HEK293 (cell line): ENCODE measurements around the gene FMNL3.

ENCODE experiments used
- CTCF ChIA-PET: fragments of 350-600 bp; formaldehyde crosslinking; extraction: SDS; loops from one replicate; lab custom pipeline; 2021; ENCODE audit warnings: antibody characterized with exemption; lab: Yijun Ruan, JAX
- POLR2A ChIA-PET: fragments of 300-600 bp; formaldehyde crosslinking; extraction: SDS; loops from one replicate; lab custom pipeline; 2020; ENCODE audit warnings: antibody characterized with exemption, inconsistent platforms; lab: Yijun Ruan, JAX
- H3K27ac ChIP-seq: fragments of 200-500 bp; sonication (Bioruptor generic); 2 replicates; pipeline ENCODE4 v1.5.1; 2014; ENCODE audit warnings: low read depth, low read length, control low read depth, inconsistent platforms; ENCODE audit errors: extremely low read depth
- H3K36me3 ChIP-seq, 2 experiments: fragments of 200-500 bp in 1 of 2; sonication (Bioruptor generic) in 1 of 2; 1 replicate in 1 of 2; 2 replicates in 1 of 2; pipeline ENCODE4 v1.5.1; 2014 to 2017; ENCODE audit warnings: inconsistent platforms in 2 of 2, low read length in 2 of 2; ENCODE audit not compliant: control insufficient read depth in 2 of 2, insufficient read depth in 1 of 2
- H3K4me1 ChIP-seq: fragments of 200-500 bp; sonication (Bioruptor generic); 2 replicates; pipeline ENCODE4 v1.5.1; 2014; ENCODE audit warnings: mild to moderate bottlenecking, low read length, inconsistent platforms; ENCODE audit not compliant: control insufficient read depth, insufficient read depth
- H3K4me3 ChIP-seq: 2 replicates; pipeline ENCODE4 v1.5.1; 2011; ENCODE audit warnings: low read depth, mild to moderate bottlenecking, control low read depth, low read length, moderate library complexity
- H3K9me3 ChIP-seq: fragments of 200-500 bp; sonication (Bioruptor generic); 2 replicates; pipeline ENCODE4 v1.5.1; 2014; ENCODE audit warnings: low read depth, low read length, inconsistent platforms; ENCODE audit not compliant: control insufficient read depth, insufficient read depth
- EGR2 ChIP-seq: fragments of 450-650 bp; formaldehyde crosslinking; IDR thresholded peaks from 2 replicates; pipeline ENCODE4 v1.5.1; 2016; ENCODE audit warnings: low read depth, missing biosample characterization, missing genetic modification characterization
- KLF1 ChIP-seq: fragments of 450-650 bp; formaldehyde crosslinking; IDR thresholded peaks from 2 replicates; pipeline ENCODE4 v1.5.1; 2016; ENCODE audit warnings: missing biosample characterization, missing genetic modification characterization
- SP2 ChIP-seq: fragments of 450-650 bp; formaldehyde crosslinking; IDR thresholded peaks from 2 replicates; pipeline ENCODE4 v1.5.1; 2016; ENCODE audit warnings: missing biosample characterization, missing genetic modification characterization
- SP3 ChIP-seq: fragments of 450-650 bp; formaldehyde crosslinking; IDR thresholded peaks from 2 replicates; pipeline ENCODE4 v1.5.1; 2016; ENCODE audit warnings: missing biosample characterization, missing genetic modification characterization
- YY1 ChIP-seq: fragments of 450-650 bp; formaldehyde crosslinking; IDR thresholded peaks from 2 replicates; pipeline ENCODE4 v1.5.1; 2018; ENCODE audit warnings: missing biosample characterization, missing genetic modification characterization
- ZFHX2 ChIP-seq: fragments of 450-650 bp; formaldehyde crosslinking; conservative IDR thresholded peaks from 2 replicates; pipeline ENCODE4 v1.5.1; 2016; ENCODE audit warnings: missing biosample characterization, missing genetic modification characterization
- ZNF274 ChIP-seq, 2 experiments: fragments of 200-500 bp in 1 of 2; fragments of 450-650 bp in 1 of 2; sonication (Bioruptor generic) in 1 of 2; formaldehyde crosslinking in 1 of 2; IDR thresholded peaks; 2 replicates each; pipeline versions ENCODE4 v1.5.1 to v1.6.1; 2014 to 2016; ENCODE audit warnings: borderline replicate concordance in 1 of 2, inconsistent platforms in 1 of 2, low read length in 1 of 2, missing biosample characterization in 1 of 2, missing genetic modification characterization in 1 of 2
- ZNF37A ChIP-seq: fragments of 450-650 bp; IDR thresholded peaks from 2 replicates; pipeline ENCODE4 v1.5.1; 2018; ENCODE audit warnings: missing biosample characterization, missing genetic modification characterization
- ZNF433 ChIP-seq: fragments of 450-650 bp; formaldehyde crosslinking; IDR thresholded peaks from 2 replicates; pipeline ENCODE4 v1.5.1; 2016; ENCODE audit warnings: missing biosample characterization, missing genetic modification characterization, low read depth
- ZNF510 ChIP-seq: fragments of 450-650 bp; formaldehyde crosslinking; IDR thresholded peaks from 2 replicates; pipeline ENCODE4 v1.5.1; 2018; ENCODE audit warnings: mild to moderate bottlenecking, missing genetic modification characterization, missing biosample characterization; ENCODE audit not compliant: insufficient replicate concordance
- ZNF561 ChIP-seq: fragments of 450-650 bp; IDR thresholded peaks from 2 replicates; pipeline ENCODE4 v1.5.1; 2018; ENCODE audit warnings: missing biosample characterization, missing genetic modification characterization, borderline replicate concordance
- ZNF596 ChIP-seq: fragments of 450-650 bp; IDR thresholded peaks from 2 replicates; pipeline ENCODE4 v1.5.0; 2018; ENCODE audit warnings: missing biosample characterization, mild to moderate bottlenecking, missing genetic modification characterization, moderate library complexity
- ZNF600 ChIP-seq: fragments of 450-650 bp; formaldehyde crosslinking; IDR thresholded peaks from 2 replicates; pipeline ENCODE4 v1.5.1; 2016; ENCODE audit warnings: missing biosample characterization, missing genetic modification characterization
- ZNF626 ChIP-seq: fragments of 450-650 bp; sonication (Bioruptor Pico); formaldehyde crosslinking; IDR thresholded peaks from 2 replicates; pipeline ENCODE4 v1.5.1; 2018; ENCODE audit warnings: missing biosample characterization, missing genetic modification characterization, inconsistent platforms
- ZNF629 ChIP-seq: fragments of 450-650 bp; formaldehyde crosslinking; IDR thresholded peaks from 2 replicates; pipeline ENCODE4 v1.5.1; 2017; ENCODE audit warnings: missing biosample characterization, missing genetic modification characterization
- ZNF701 ChIP-seq: fragments of 450-650 bp; formaldehyde crosslinking; IDR thresholded peaks from 2 replicates; pipeline ENCODE4 v1.5.1; 2016; ENCODE audit warnings: missing biosample characterization, missing genetic modification characterization
- ZNF777 ChIP-seq: fragments of 450-650 bp; formaldehyde crosslinking; IDR thresholded peaks from 2 replicates; pipeline ENCODE4 v1.5.1; 2017; ENCODE audit warnings: missing biosample characterization, missing genetic modification characterization, borderline replicate concordance
- ZXDB ChIP-seq: fragments of 450-650 bp; formaldehyde crosslinking; IDR thresholded peaks from 2 replicates; pipeline ENCODE4 v1.5.1; 2016; ENCODE audit warnings: missing biosample characterization, missing genetic modification characterization
- TF ChIP-seq, protein P1 (sequence below): fragments of 450-650 bp; formaldehyde crosslinking; IDR thresholded peaks from 2 replicates; pipeline ENCODE4 v1.5.1; 2016; ENCODE audit warnings: missing biosample characterization, missing genetic modification characterization
- TF ChIP-seq, protein P2 (sequence below): fragments of 450-650 bp; formaldehyde crosslinking; IDR thresholded peaks from 2 replicates; pipeline ENCODE4 v1.5.1; 2017; ENCODE audit warnings: missing biosample characterization, missing genetic modification characterization
- TF ChIP-seq, protein P3 (sequence below): fragments of 450-650 bp; formaldehyde crosslinking; IDR thresholded peaks from 2 replicates; pipeline ENCODE4 v1.5.1; 2016; ENCODE audit warnings: missing biosample characterization, missing genetic modification characterization
- TF ChIP-seq, protein P4 (sequence below): IDR thresholded peaks from 2 replicates; pipeline ENCODE4 v1.6.1; 2011; ENCODE audit warnings: mild to moderate bottlenecking, low read depth, low read length, borderline replicate concordance
- TF ChIP-seq, protein P5 (sequence below): fragments of 450-650 bp; formaldehyde crosslinking; IDR thresholded peaks from 2 replicates; pipeline ENCODE4 v1.5.1; 2016; ENCODE audit warnings: missing biosample characterization, missing genetic modification characterization
- TF ChIP-seq, protein P6 (sequence below): fragments of 450-650 bp; formaldehyde crosslinking; IDR thresholded peaks from 2 replicates; pipeline ENCODE4 v1.5.1; 2016; ENCODE audit warnings: missing biosample characterization, missing genetic modification characterization

FMNL3 gene

DNA sequence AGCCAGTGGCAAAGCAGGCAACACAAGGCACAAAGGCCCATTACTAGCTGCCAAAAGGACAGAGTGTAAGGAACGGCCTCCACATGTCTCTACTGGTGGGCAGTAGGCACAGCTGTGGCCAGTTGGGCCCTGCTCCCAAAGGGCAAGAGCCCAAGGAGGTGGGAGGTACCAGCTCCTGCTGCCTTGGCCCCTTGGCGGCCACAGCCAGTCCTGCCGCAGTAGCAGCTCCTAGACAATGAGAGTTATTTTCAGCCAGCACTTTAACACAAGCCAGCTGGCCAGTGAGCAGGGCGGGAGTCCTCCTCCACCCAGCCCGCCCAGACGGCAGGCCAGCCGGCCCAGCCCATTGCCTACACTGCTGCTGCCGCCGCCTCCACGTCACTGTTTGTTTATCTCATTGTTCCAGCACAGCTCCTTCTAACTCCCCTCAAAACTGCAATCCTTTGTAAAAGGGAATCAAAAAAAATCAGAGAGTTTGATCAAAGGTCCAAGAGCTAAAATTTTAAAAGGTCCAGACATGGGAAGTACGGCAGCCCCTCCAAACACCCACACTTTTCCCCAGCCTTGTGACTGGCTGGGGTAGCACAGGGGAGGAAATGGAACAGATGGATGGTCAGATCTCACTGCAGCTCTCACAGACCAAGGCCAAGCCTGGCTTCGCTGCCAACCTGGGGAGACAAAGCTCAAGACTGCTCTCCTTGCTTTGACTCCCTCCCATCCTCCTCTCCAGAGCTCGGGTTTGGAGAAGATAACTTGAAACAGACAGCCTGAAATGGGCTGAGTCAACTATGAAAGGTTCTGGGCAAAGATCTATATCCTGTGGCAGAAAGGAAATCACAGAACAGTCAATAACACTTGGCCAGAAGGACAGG is 33.5 kb downstream of the FMNL3 start:
- Histone ChIP-seq H3K27ac (peak overlapping the region; percentile 14; the same call in 1 of the 2 replicates), H3K36me3 (no peaks in the 10 kb centered on the region), H3K4me1 (peaks cover 2% of the 10 kb centered on the region; the same call in 1 of the 2 replicates), H3K9me3 (no peaks in the 10 kb centered on the region), H3K4me3 (no peak overlapping the region)
- ChIA-PET CTCF (interaction anchor here (0.6 to 1.6 kb wide), 3 partner anchors 8 to 33 kb away, joined by 3 to 5 read pairs (median 4); partner anchors contain the start of gene FMNL3), POLR2A (interaction anchor here (1.0 to 1.2 kb wide), 3 partner anchors 10 to 50 kb away, joined by 3 to 4 read pairs (median 3); partner anchors contain the start of gene PRPF40B)
- TF ChIP-seq ZNF777 (tag by site-specific recombination) (no peak), SP3 (no peak), ZNF561 (tag by site-specific recombination) (peak; percentile 53; the same call in 1 of the 2 replicates), KLF1 (tag by site-specific recombination) (peak; percentile 89), ZNF626 (tag by site-specific recombination) (no peak), EGR2 (tag by site-specific recombination) (peak; percentile 89), ZNF274 (IDR thresholded peaks at IDR 0.05; ENCODE audit: low read length) (no peak), ZNF274 (tag by site-specific recombination; IDR thresholded peaks at IDR 0.05; ENCODE audit: borderline replicate concordance) (no peak), ZXDB (tag by site-specific recombination) (no peak), ZNF596 (tag by site-specific recombination) (no peak), SP2 (tag by site-specific recombination) (peak; percentile 54), YY1 (no peak), ZNF629 (tag by site-specific recombination) (peak; percentile 38; the same call in 1 of the 2 replicates), ZNF701 (no peak), ZNF433 (tag by site-specific recombination) (no peak), ZNF37A (tag by site-specific recombination) (no peak), ZFHX2 (tag by site-specific recombination) (peak; percentile 87), ZNF510 (no peak), ZNF600 (tag by site-specific recombination) (peak; percentile 92)
- TF ChIP-seq, protein P1, sequence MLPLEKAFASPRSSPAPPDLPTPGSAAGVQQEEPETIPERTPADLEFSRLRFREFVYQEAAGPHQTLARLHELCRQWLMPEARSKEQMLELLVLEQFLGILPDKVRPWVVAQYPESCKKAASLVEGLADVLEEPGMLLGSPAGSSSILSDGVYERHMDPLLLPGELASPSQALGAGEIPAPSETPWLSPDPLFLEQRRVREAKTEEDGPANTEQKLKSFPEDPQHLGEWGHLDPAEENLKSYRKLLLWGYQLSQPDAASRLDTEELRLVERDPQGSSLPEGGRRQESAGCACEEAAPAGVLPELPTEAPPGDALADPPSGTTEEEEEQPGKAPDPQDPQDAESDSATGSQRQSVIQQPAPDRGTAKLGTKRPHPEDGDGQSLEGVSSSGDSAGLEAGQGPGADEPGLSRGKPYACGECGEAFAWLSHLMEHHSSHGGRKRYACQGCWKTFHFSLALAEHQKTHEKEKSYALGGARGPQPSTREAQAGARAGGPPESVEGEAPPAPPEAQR (tag by site-specific recombination): no peak
- TF ChIP-seq, protein P2, sequence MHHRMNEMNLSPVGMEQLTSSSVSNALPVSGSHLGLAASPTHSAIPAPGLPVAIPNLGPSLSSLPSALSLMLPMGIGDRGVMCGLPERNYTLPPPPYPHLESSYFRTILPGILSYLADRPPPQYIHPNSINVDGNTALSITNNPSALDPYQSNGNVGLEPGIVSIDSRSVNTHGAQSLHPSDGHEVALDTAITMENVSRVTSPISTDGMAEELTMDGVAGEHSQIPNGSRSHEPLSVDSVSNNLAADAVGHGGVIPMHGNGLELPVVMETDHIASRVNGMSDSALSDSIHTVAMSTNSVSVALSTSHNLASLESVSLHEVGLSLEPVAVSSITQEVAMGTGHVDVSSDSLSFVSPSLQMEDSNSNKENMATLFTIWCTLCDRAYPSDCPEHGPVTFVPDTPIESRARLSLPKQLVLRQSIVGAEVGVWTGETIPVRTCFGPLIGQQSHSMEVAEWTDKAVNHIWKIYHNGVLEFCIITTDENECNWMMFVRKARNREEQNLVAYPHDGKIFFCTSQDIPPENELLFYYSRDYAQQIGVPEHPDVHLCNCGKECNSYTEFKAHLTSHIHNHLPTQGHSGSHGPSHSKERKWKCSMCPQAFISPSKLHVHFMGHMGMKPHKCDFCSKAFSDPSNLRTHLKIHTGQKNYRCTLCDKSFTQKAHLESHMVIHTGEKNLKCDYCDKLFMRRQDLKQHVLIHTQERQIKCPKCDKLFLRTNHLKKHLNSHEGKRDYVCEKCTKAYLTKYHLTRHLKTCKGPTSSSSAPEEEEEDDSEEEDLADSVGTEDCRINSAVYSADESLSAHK: no peak
- TF ChIP-seq, protein P3, sequence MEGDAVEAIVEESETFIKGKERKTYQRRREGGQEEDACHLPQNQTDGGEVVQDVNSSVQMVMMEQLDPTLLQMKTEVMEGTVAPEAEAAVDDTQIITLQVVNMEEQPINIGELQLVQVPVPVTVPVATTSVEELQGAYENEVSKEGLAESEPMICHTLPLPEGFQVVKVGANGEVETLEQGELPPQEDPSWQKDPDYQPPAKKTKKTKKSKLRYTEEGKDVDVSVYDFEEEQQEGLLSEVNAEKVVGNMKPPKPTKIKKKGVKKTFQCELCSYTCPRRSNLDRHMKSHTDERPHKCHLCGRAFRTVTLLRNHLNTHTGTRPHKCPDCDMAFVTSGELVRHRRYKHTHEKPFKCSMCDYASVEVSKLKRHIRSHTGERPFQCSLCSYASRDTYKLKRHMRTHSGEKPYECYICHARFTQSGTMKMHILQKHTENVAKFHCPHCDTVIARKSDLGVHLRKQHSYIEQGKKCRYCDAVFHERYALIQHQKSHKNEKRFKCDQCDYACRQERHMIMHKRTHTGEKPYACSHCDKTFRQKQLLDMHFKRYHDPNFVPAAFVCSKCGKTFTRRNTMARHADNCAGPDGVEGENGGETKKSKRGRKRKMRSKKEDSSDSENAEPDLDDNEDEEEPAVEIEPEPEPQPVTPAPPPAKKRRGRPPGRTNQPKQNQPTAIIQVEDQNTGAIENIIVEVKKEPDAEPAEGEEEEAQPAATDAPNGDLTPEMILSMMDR (tag by site-specific recombination): no peak; the same call in 1 of the 2 replicates
- TF ChIP-seq, protein P4, sequence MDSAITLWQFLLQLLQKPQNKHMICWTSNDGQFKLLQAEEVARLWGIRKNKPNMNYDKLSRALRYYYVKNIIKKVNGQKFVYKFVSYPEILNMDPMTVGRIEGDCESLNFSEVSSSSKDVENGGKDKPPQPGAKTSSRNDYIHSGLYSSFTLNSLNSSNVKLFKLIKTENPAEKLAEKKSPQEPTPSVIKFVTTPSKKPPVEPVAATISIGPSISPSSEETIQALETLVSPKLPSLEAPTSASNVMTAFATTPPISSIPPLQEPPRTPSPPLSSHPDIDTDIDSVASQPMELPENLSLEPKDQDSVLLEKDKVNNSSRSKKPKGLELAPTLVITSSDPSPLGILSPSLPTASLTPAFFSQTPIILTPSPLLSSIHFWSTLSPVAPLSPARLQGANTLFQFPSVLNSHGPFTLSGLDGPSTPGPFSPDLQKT: no peak
- TF ChIP-seq, protein P5, sequence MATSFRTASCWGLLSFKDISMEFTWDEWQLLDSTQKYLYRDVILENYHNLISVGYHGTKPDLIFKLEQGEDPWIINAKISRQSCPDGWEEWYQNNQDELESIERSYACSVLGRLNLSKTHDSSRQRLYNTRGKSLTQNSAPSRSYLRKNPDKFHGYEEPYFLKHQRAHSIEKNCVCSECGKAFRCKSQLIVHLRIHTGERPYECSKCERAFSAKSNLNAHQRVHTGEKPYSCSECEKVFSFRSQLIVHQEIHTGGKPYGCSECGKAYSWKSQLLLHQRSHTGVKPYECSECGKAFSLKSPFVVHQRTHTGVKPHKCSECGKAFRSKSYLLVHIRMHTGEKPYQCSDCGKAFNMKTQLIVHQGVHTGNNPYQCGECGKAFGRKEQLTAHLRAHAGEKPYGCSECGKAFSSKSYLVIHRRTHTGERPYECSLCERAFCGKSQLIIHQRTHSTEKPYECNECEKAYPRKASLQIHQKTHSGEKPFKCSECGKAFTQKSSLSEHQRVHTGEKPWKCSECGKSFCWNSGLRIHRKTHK (tag by site-specific recombination): no peak
- TF ChIP-seq, protein P6, sequence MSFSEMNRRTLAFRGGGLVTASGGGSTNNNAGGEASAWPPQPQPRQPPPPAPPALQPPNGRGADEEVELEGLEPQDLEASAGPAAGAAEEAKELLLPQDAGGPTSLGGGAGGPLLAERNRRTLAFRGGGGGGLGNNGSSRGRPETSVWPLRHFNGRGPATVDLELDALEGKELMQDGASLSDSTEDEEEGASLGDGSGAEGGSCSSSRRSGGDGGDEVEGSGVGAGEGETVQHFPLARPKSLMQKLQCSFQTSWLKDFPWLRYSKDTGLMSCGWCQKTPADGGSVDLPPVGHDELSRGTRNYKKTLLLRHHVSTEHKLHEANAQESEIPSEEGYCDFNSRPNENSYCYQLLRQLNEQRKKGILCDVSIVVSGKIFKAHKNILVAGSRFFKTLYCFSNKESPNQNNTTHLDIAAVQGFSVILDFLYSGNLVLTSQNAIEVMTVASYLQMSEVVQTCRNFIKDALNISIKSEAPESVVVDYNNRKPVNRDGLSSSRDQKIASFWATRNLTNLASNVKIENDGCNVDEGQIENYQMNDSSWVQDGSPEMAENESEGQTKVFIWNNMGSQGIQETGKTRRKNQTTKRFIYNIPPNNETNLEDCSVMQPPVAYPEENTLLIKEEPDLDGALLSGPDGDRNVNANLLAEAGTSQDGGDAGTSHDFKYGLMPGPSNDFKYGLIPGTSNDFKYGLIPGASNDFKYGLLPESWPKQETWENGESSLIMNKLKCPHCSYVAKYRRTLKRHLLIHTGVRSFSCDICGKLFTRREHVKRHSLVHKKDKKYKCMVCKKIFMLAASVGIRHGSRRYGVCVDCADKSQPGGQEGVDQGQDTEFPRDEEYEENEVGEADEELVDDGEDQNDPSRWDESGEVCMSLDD (tag by site-specific recombination): no peak
